Astrocyte of the cerebellum (primary cell): Measurements from ENCODE around the gene PEPD.

Source experiments
- DNase-seq: peaks from one replicate; pipeline ENCODE4 v3.0.0-alpha.2; 2011; ENCODE audit warnings: low read depth
- H3K4me3 ChIP-seq: 2 replicates; pipeline ENCODE4 v1.5.1; 2011; ENCODE audit warnings: mild to moderate bottlenecking, low read depth, low read length, moderate library complexity
- in situ Hi-C: cut with HindIII; loops from 2 replicates; pipeline ENCODE4 v1.10.0; 2017; ENCODE audit warnings: low sequenced_read_pairs
- TF ChIP-seq, protein P1 (sequence below): IDR thresholded peaks from 2 replicates; pipeline ENCODE4 v1.5.1; 2012; ENCODE audit warnings: low read length, low read depth, moderate library complexity, mild to moderate bottlenecking; ENCODE audit errors: missing control alignments

The PEPD gene

DNA sequence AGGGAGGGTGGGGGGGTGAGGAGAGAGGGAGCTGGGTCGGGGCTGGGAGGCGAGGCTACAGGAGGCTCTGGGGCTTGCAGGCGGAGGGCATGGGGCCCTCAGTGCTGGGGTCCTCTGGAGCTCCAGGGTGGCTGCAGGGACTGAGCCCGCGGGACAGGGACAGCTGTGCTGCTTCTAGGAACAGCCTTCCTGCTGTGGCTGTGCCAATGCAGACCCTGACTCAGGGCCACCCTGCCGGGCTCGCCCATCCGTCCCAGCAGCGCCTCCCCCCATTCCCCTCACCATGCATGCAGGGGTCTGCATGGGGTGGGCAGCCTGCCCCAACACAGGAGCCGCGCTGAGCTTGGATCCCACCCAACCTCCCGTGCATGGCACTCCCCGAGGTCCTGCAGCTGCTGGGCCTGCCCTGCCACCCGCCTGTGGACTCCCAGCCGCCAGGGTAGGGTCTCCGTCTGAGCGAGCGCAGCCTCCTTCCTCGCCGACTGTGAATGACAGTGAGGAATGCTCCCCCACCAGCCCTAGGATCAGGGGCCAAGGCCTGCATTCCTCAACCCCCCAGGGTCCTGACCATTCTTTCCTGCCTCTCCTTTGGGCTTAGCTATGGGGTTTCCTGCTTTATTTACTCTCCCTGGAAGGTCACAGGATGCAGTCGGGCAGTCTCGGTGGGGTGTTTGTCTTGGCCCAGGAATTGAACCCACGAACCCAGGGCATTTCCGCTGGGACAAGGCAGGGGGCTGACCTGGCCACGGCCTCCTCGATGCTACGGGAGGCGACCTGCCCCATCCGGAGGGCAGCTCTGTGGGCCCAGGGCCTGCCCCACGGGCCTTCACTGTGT is 124.7 kb downstream of the PEPD start:
- in situ Hi-C loops = no loop called here
- TF ChIP-seq, protein P1, sequence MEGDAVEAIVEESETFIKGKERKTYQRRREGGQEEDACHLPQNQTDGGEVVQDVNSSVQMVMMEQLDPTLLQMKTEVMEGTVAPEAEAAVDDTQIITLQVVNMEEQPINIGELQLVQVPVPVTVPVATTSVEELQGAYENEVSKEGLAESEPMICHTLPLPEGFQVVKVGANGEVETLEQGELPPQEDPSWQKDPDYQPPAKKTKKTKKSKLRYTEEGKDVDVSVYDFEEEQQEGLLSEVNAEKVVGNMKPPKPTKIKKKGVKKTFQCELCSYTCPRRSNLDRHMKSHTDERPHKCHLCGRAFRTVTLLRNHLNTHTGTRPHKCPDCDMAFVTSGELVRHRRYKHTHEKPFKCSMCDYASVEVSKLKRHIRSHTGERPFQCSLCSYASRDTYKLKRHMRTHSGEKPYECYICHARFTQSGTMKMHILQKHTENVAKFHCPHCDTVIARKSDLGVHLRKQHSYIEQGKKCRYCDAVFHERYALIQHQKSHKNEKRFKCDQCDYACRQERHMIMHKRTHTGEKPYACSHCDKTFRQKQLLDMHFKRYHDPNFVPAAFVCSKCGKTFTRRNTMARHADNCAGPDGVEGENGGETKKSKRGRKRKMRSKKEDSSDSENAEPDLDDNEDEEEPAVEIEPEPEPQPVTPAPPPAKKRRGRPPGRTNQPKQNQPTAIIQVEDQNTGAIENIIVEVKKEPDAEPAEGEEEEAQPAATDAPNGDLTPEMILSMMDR = no peak
- H3K4me3 ChIP-seq = no peak overlapping the region
- DNase-seq = no peak

DNA sequence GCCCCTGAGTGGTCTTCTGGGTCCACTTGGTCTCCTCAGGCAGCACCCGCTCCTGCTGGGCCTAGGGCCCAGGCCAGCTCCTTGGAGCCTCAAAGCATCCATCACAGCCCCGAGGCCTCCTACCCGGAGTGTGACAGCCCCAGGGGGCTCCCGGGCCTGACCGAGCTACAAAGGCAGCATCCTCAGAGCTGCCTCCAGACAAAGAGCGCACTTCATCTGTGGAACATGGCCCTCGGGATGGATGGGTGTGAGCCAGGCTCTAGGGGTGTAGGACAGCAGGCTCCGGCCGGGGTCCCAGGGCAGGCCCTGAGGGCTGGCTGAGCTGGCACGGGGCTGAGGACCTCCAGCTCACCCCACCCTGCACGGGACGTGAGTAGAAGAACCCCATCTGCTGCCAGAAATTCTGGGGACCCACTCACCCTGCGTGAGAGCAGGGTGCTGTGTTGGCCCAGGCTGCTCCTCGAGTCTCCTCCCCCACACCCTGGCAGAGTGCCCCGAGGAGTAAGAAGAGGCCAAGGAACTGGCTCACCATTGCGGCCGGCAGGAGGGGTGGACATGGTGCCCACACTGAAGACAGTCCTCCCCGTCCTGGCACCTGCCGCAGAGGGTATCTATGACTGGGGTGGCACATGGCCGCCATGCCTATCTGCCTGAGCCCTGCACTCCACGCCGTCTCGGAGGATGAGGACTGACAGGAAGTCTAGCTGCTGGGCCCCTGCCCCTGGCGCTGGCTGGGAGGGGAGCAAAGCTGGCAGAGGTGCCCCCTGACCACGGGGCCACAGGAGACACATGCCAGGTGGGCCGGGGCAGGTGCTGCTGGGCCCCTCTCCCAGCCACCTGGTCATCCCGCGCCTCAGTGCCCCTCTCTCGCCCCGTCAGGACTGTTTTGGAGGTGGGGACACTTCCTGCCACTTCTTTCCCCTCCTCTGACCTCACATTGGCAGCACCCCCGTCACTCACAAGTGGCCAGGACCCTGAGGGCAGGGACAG is 125.7 kb downstream of the PEPD start:
- no peak for DNase-seq

DNA sequence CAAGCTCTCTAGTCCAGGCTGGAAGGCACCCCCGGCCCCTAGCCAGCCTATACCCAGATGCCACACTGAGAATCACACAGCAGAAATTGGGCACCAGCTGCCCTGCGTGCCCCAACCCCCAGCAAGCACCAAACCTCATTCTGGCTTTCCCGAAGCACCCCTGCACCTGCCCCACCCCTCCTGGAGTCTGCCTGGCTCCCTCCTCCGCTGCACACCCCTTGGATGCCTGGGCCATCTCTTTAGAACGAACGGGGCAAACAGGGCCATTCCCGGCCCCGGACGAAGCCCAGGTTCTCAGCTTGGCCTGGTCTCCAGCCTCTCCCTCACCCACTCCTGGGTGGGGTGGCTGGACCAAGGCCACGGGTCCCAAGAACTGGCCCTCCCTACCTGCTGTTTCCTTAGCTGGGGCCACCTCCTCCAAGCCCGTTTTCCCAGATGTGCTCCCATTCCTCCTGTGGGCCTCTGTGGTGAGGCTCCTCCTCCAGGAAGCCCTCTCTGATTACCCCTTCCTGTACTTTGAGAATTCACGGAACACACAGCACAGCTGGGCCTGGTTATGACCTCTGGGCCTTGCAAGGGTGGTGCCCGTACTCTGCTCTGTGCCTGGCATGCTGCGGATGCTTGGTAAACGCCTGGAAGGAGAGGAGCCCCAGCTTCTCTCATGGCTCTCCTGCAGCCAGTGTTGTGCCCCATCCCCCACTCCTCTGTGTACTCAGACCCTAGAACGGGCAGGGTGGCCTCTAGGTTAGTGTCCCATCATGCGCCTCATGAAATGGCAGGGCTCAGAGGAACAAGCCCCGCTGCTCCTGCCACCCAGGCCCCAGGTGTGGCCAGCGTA is 126.6 kb downstream of the PEPD start:
- in situ Hi-C loops = no loop called here
- TF ChIP-seq, protein P1 = no peak
- DNase-seq = no peak
- no peak overlapping the region for H3K4me3 ChIP-seq

More for the DNA sequence above, 125.7 kb downstream of the PEPD start:
- H3K4me3 ChIP-seq = no peak overlapping the region
- in situ Hi-C loops = no loop called here
- TF ChIP-seq, protein P1 = no peak

DNA sequence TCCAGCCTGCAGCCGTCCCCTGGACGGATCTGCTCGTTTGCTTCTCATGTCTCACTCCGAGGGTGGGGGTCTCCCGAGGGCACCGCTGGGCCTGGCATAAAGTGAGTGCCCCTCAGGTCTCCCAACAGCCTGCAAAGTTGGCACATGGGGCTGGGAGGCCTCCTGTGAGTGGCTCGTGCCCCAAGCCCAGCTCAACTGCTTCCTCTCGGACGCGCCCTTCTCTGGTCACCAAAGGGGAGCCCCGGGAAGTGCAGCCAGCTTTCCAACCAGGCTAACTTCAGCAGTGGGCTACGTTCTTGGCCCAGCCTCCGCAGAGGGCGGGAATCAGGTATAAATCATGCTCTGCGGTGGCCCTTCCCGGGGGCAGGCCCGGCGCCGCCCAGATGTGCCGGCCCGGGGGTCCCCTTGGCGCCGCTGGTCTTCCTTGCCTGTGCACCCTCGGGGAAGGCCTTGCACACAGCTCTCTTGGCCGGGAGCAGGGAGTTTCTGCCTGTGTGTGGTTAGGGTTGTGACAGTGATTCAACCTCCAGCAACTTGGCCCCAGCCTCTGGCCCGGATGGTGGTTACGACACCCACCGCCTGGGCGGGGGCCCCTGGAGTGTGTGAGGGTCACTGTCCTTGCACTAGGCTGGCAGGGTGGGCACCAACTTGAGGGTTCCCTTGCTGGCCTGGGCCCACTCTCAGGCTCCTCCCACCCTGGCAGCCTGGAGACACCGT is 127.4 kb downstream of the PEPD start:
- in situ Hi-C loops = no loop called here
- TF ChIP-seq, protein P1 = no peak
- no peak overlapping the region for H3K4me3 ChIP-seq
- DNase-seq = no peak

DNA sequence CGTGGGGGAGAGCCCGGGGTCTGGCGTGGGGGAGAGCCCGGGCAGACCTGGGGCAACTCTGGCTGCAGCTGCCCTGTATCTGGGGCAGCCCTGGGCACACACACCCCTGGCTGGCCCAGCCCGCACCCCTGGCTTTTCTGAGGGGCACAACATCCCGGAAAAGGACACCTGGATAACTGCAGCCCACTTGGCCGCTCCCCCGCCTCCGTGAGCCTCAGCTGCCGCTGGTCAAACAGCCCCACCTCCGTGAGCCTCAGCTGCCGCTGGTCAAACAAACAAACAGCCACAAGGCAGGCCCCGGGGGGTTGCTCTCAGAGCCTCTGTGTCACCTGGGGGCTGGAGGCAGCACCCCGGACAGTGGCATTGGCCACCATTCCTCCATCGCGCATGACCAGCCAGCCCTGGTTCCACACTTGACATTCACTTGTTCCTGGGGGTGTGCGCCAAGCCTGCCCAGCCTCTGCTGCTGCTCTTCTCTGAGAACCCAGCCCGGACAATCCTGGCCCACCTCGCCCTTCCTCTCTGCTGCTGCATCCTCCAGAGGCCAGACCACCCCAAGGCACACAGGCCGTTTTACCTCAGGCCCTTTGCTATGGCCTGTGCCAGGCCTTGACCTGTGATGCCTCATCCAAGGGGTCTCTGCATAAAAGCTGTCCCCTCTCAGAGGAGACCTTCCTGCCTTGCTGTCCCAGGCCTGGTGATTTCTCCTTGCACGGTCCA is 128.1 kb downstream of the PEPD start:
- TF ChIP-seq, protein P1 = no peak
- in situ Hi-C loops = no loop called here
- no peak for DNase-seq
- no peak overlapping the region for H3K4me3 ChIP-seq
